Measurements from ENCODE around the gene ATP6V1D.
A peak's percentile ranks its signal among the peaks of the same experiment; 100 is the strongest.
"Not testable (repeated sequence)": the region's sequence is repeated elsewhere in the genome, so short reads cannot be mapped to it uniquely, and the experiment has no call there.

Gene ATP6V1D

GRCh38 chr14:67359775-67360469, at the start of gene ATP6V1D, which contains the start of gene EIF2S1:
Gene ATP6V1D, minus strand, starts transcription at chr14:67359804. Its CDS starts 106 bp downstream, at chr14:67359698.
Gene EIF2S1, plus strand, starts transcription at chr14:67360328. Its CDS starts 4,440 bp downstream, at chr14:67364768.
- peak within 1 kb of the TSS; percentile 63 for H3K9ac ChIP-seq (ENCODE audit: low read depth, low read length)
- H2AFZ ChIP-seq (ENCODE audit: low read depth, low read length): peak within 1 kb of the TSS; percentile 98
- no peaks in the 10 kb centered on the region for H3K27me3 ChIP-seq (ENCODE audit: insufficient read depth, low read length, poor library complexity)
- H4K20me1 ChIP-seq (ENCODE audit: insufficient read depth, low read length): peaks cover 25% of the 10 kb centered on the region; the same call in 1 of the 2 replicates
- H3K27ac ChIP-seq (ENCODE audit: low read length): peak within 1 kb of the TSS; percentile 100
- H3K79me2 ChIP-seq (ENCODE audit: insufficient read depth, low read length): peaks cover 93% of the 10 kb centered on the region
- no peaks in the 10 kb centered on the region for H3K9me3 ChIP-seq (ENCODE audit: insufficient read depth, low read length, severe bottlenecking)
- TF ChIP-seq CTCF (IDR thresholded peaks at IDR 0.05; ENCODE audit: borderline replicate concordance, extremely low read depth, low read length, poor library complexity, severe bottlenecking) (peak; percentile 100), EZH2 (IDR thresholded peaks at IDR 0.05; ENCODE audit: borderline replicate concordance, low read depth, low read length, severe bottlenecking) (no peak)
- H3K4me1 ChIP-seq (ENCODE audit: insufficient read depth, low read length): peaks cover 55% of the 10 kb centered on the region
- ATAC-seq (ENCODE audit: insufficient read depth, low read depth) (peak; percentile 89), DNase-seq (peak; percentile 99)
- H3K36me3 ChIP-seq (ENCODE audit: insufficient read depth, low read length): peaks cover 29% of the 10 kb centered on the region
- H3K4me2 ChIP-seq (ENCODE audit: insufficient read depth, low read length): peak within 1 kb of the TSS; percentile 83
- peak within 1 kb of the TSS; percentile 63 to 78 for H3K4me3 ChIP-seq (ENCODE audit: low read depth in 1 of 2, low read length in 2 of 2)

DNA sequence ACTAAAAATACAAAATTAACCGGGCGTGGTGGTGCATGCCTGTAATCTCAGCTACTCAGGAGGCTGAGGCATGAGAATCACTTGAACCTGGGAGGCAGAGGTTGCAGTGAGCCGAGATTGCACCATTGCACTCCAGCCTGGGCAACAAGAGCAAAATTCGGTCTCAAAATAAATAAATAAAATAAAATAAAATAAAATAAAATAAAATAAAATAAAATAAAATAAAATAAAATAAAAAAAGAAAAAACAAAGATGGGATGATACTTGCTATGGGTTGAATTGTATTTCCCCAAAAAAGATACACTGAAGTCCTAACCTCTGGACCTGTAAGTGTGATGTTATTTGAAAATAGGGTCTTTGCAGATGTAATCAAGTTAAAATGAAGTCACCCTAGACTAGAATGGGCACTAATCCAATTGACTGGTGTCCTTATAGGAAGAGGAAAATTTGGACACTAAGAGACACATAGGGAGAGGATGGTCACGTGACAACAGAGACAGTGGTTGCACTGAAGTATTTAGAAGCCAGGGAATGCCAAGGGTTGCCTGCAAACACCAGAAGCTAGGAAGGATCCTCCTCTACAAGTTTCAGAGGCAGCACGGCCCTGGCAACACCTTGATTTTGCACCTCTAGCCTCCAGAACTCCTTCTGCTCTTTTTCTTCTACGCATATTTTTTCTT, 48.7 kb upstream of the ATP6V1D start:
- not testable (repeated sequence) for H3K27me3 ChIP-seq (ENCODE audit: insufficient read depth, low read length, poor library complexity); H3K4me3 ChIP-seq (ENCODE audit: low read depth in 1 of 2, low read length in 2 of 2); ATAC-seq (ENCODE audit: insufficient read depth, low read depth); H3K79me2 ChIP-seq (ENCODE audit: insufficient read depth, low read length); H3K9me3 ChIP-seq (ENCODE audit: insufficient read depth, low read length, severe bottlenecking); DNase-seq; H4K20me1 ChIP-seq (ENCODE audit: insufficient read depth, low read length); H2AFZ ChIP-seq (ENCODE audit: low read depth, low read length); H3K4me1 ChIP-seq (ENCODE audit: insufficient read depth, low read length); H3K27ac ChIP-seq (ENCODE audit: low read length); H3K9ac ChIP-seq (ENCODE audit: low read depth, low read length); H3K36me3 ChIP-seq (ENCODE audit: insufficient read depth, low read length); H3K4me2 ChIP-seq (ENCODE audit: insufficient read depth, low read length)

GRCh38 chr14:67405771-67406170, 46.2 kb upstream of the ATP6V1D start:
- no peaks in the 10 kb centered on the region for H3K4me1 ChIP-seq (ENCODE audit: insufficient read depth, low read length)
- no peaks in the 10 kb centered on the region for H4K20me1 ChIP-seq (ENCODE audit: insufficient read depth, low read length)
- TF ChIP-seq CTCF (IDR thresholded peaks at IDR 0.05; ENCODE audit: borderline replicate concordance, extremely low read depth, low read length, poor library complexity, severe bottlenecking): no peak
- no peak for TF ChIP-seq EZH2 (IDR thresholded peaks at IDR 0.05; ENCODE audit: borderline replicate concordance, low read depth, low read length, severe bottlenecking)
- ATAC-seq (ENCODE audit: insufficient read depth, low read depth) (no peak), DNase-seq (no peak)
- no peaks in the 10 kb centered on the region for H3K79me2 ChIP-seq (ENCODE audit: insufficient read depth, low read length)
- H3K9ac ChIP-seq (ENCODE audit: low read depth, low read length): no peak overlapping the region
- H3K9me3 ChIP-seq (ENCODE audit: insufficient read depth, low read length, severe bottlenecking): no peaks in the 10 kb centered on the region
- no peak overlapping the region for H3K4me2 ChIP-seq (ENCODE audit: insufficient read depth, low read length)
- peaks cover 2% of the 10 kb centered on the region for H3K27me3 ChIP-seq (ENCODE audit: insufficient read depth, low read length, poor library complexity)
- no peaks in the 10 kb centered on the region for H3K36me3 ChIP-seq (ENCODE audit: insufficient read depth, low read length)
- no peak overlapping the region for H3K27ac ChIP-seq (ENCODE audit: low read length)
- no peak overlapping the region for H3K4me3 ChIP-seq (ENCODE audit: low read depth in 1 of 2, low read length in 2 of 2)
- no peak overlapping the region for H2AFZ ChIP-seq (ENCODE audit: low read depth, low read length)

DNA sequence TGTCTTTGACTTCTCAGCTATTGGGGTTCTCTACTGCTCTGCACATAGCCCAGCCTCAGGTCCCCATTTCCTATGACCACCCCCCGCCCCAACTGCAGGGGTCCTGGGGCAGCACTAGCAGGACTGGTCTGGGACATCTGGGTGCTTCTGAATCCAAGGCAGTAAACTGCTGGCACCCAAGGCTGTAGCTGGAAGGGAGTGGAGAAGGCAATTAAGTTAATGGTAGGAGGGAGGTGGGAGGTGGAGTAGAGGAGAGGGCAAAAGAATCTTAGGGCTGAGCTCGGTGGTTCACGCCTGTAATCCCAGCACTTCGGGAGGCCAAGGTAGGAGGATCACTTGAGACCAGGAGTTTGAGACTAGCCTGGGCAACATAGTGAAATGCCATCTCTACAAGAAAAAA, 40.8 kb upstream of the ATP6V1D start:
- Histone ChIP-seq H4K20me1 (ENCODE audit: insufficient read depth, low read length) (no peaks in the 10 kb centered on the region), H3K4me3 (ENCODE audit: low read depth in 1 of 2, low read length in 2 of 2) (no peak overlapping the region), H3K36me3 (ENCODE audit: insufficient read depth, low read length) (no peaks in the 10 kb centered on the region), H3K27me3 (ENCODE audit: insufficient read depth, low read length, poor library complexity) (no peaks in the 10 kb centered on the region), H3K27ac (ENCODE audit: low read length) (no peak overlapping the region), H3K4me1 (ENCODE audit: insufficient read depth, low read length) (no peaks in the 10 kb centered on the region), H3K9ac (ENCODE audit: low read depth, low read length) (no peak overlapping the region), H2AFZ (ENCODE audit: low read depth, low read length) (no peak overlapping the region), H3K9me3 (ENCODE audit: insufficient read depth, low read length, severe bottlenecking) (no peaks in the 10 kb centered on the region), H3K4me2 (ENCODE audit: insufficient read depth, low read length) (no peak overlapping the region), H3K79me2 (ENCODE audit: insufficient read depth, low read length) (no peaks in the 10 kb centered on the region)
- no peak for TF ChIP-seq EZH2 (IDR thresholded peaks at IDR 0.05; ENCODE audit: borderline replicate concordance, low read depth, low read length, severe bottlenecking)
- ATAC-seq (ENCODE audit: insufficient read depth, low read depth): no peak
- DNase-seq: no peak
